ENCODE data around the gene SUCLG1. TPM values are rescaled to one million over a fixed set of nuclear protein-coding genes. Genes with fewer than 3 reads are reported as not detected.

SUCLG1 gene
- total RNA-seq, 1 donor from 2014 or later, result 40.2 TPM

- Histone ChIP-seq H3K79me2 (ENCODE audit: low read depth) (no peaks in the 10 kb centered on the region), H3K36me3 (peaks cover 3% of the 10 kb centered on the region), H4K20me1 (ENCODE audit: low read depth) (no peaks in the 10 kb centered on the region), H3K4me3 (no peak overlapping the region), H3F3A (ENCODE audit: low read depth) (no peaks in the 10 kb centered on the region), H3K27ac (no peak overlapping the region), H3K27me3 (no peaks in the 10 kb centered on the region), H2AFZ (replicated peaks) (no peak overlapping the region), H3K9me3 (ENCODE audit: low read depth) (no peaks in the 10 kb centered on the region), H3K9ac (no peak overlapping the region), H3K4me1 (no peaks in the 10 kb centered on the region), H3K4me2 (no peak overlapping the region)
- H3K9me3 Mint-ChIP-seq, result peaks cover 2% of the 10 kb centered on the region
- no peak for DNase-seq (ENCODE audit: low spot score)
- no peak overlapping the region for H3K27ac Mint-ChIP-seq
- H3K4me3 Mint-ChIP-seq, result no peak overlapping the region
- TF ChIP-seq EZH2phosphoT487 (IDR thresholded peaks at IDR 0.05) (no peak), CTCF (IDR thresholded peaks at IDR 0.05) (no peak), EZH2 (IDR thresholded peaks at IDR 0.05) (no peak)
- H3K4me1 Mint-ChIP-seq, result no peaks in the 10 kb centered on the region
- no peaks in the 10 kb centered on the region for H3K36me3 Mint-ChIP-seq
- no peaks in the 10 kb centered on the region for H3K27me3 Mint-ChIP-seq (ENCODE audit: insufficient read depth, low read depth)
Observed at GRCh38 chr2:84395820-84396219, 63.3 kb downstream of the SUCLG1 start.

GRCh38 chr2:84394628-84395027 is 64.5 kb downstream of the SUCLG1 start:
- no peak overlapping the region for H2AFZ ChIP-seq (replicated peaks)
- Mint-ChIP-seq H3K27me3 (ENCODE audit: insufficient read depth, low read depth) (no peaks in the 10 kb centered on the region), H3K27ac (no peak overlapping the region), H3K9me3 (peaks cover 2% of the 10 kb centered on the region), H3K4me3 (no peak overlapping the region), H3K4me1 (no peaks in the 10 kb centered on the region), H3K36me3 (no peaks in the 10 kb centered on the region)
- H3K4me2 ChIP-seq, result no peak overlapping the region
- H3K9ac ChIP-seq, result no peak overlapping the region
- H3K4me1 ChIP-seq, result no peaks in the 10 kb centered on the region
- H3K79me2 ChIP-seq (ENCODE audit: low read depth), result no peaks in the 10 kb centered on the region
- no peak overlapping the region for H3K27ac ChIP-seq
- H3K9me3 ChIP-seq (ENCODE audit: low read depth), result no peaks in the 10 kb centered on the region
- no peaks in the 10 kb centered on the region for H3K27me3 ChIP-seq
- H4K20me1 ChIP-seq (ENCODE audit: low read depth), result no peaks in the 10 kb centered on the region
- no peak for DNase-seq (ENCODE audit: low spot score)
- H3F3A ChIP-seq (ENCODE audit: low read depth), result no peaks in the 10 kb centered on the region
- no peak overlapping the region for H3K4me3 ChIP-seq
- peaks cover 3% of the 10 kb centered on the region for H3K36me3 ChIP-seq
- TF ChIP-seq EZH2phosphoT487 (IDR thresholded peaks at IDR 0.05) (no peak), CTCF (IDR thresholded peaks at IDR 0.05) (no peak), EZH2 (IDR thresholded peaks at IDR 0.05) (no peak)

GRCh38 chr2:84393829-84394228 is 65.3 kb downstream of the SUCLG1 start:
- H3K27me3 Mint-ChIP-seq (ENCODE audit: insufficient read depth, low read depth), result no peaks in the 10 kb centered on the region
- no peak overlapping the region for H3K9ac ChIP-seq
- H4K20me1 ChIP-seq (ENCODE audit: low read depth), result no peaks in the 10 kb centered on the region
- no peak overlapping the region for H3K4me3 ChIP-seq
- no peaks in the 10 kb centered on the region for H3K9me3 ChIP-seq (ENCODE audit: low read depth)
- no peak overlapping the region for H3K27ac Mint-ChIP-seq
- no peaks in the 10 kb centered on the region for H3K4me1 ChIP-seq
- peaks cover 3% of the 10 kb centered on the region for H3K36me3 ChIP-seq
- no peaks in the 10 kb centered on the region for H3K79me2 ChIP-seq (ENCODE audit: low read depth)
- H2AFZ ChIP-seq (replicated peaks), result no peak overlapping the region
- H3K4me2 ChIP-seq, result no peak overlapping the region
- H3K4me1 Mint-ChIP-seq, result no peaks in the 10 kb centered on the region
- no peaks in the 10 kb centered on the region for H3F3A ChIP-seq (ENCODE audit: low read depth)
- TF ChIP-seq CTCF (IDR thresholded peaks at IDR 0.05), result no peak
- DNase-seq (ENCODE audit: low spot score), result no peak
- H3K27ac ChIP-seq, result no peak overlapping the region
- no peaks in the 10 kb centered on the region for H3K36me3 Mint-ChIP-seq
- H3K27me3 ChIP-seq, result no peaks in the 10 kb centered on the region
- H3K4me3 Mint-ChIP-seq, result no peak overlapping the region
- H3K9me3 Mint-ChIP-seq, result peaks cover 2% of the 10 kb centered on the region

GRCh38 chr2:84389794-84390193 is 69.3 kb downstream of the SUCLG1 start:
- Histone ChIP-seq H3K4me3 (no peak overlapping the region), H3K27me3 (no peaks in the 10 kb centered on the region), H3K9ac (no peak overlapping the region), H3K4me1 (peaks cover 29% of the 10 kb centered on the region), H3K4me2 (no peak overlapping the region), H2AFZ (replicated peaks) (no peak overlapping the region), H3K36me3 (peaks cover 9% of the 10 kb centered on the region), H3F3A (ENCODE audit: low read depth) (peaks cover 30% of the 10 kb centered on the region), H3K79me2 (ENCODE audit: low read depth) (no peaks in the 10 kb centered on the region), H3K27ac (no peak overlapping the region), H3K9me3 (ENCODE audit: low read depth) (peaks cover 7% of the 10 kb centered on the region), H4K20me1 (ENCODE audit: low read depth) (no peaks in the 10 kb centered on the region)
- Mint-ChIP-seq H3K4me3 (no peak overlapping the region), H3K9me3 (peaks cover 2% of the 10 kb centered on the region), H3K4me1 (peaks cover 15% of the 10 kb centered on the region), H3K36me3 (no peaks in the 10 kb centered on the region), H3K27ac (no peak overlapping the region), H3K27me3 (ENCODE audit: insufficient read depth, low read depth) (no peaks in the 10 kb centered on the region)
- no peak for DNase-seq (ENCODE audit: low spot score)
- TF ChIP-seq EZH2phosphoT487 (IDR thresholded peaks at IDR 0.05), result no peak
- no peak for TF ChIP-seq EZH2 (IDR thresholded peaks at IDR 0.05)
- TF ChIP-seq CTCF (IDR thresholded peaks at IDR 0.05), result no peak
